Measurements from ENCODE around the gene TMPRSS3. TPM values are rescaled to one million over a fixed set of nuclear protein-coding genes. Genes with fewer than 3 reads are reported as not detected.

Gene TMPRSS3
- polyA plus RNA-seq, 2 of the 4 experiments (the other 2 are of a cell fraction) = 0.10 to 0.12 TPM

- H3K4me3 ChIP-seq = no peak overlapping the region
- TF ChIP-seq, protein P1, sequence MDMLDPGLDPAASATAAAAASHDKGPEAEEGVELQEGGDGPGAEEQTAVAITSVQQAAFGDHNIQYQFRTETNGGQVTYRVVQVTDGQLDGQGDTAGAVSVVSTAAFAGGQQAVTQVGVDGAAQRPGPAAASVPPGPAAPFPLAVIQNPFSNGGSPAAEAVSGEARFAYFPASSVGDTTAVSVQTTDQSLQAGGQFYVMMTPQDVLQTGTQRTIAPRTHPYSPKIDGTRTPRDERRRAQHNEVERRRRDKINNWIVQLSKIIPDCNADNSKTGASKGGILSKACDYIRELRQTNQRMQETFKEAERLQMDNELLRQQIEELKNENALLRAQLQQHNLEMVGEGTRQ (IDR thresholded peaks at IDR 0.05) = no peak
- no peak for TF ChIP-seq ELK1 (IDR thresholded peaks at IDR 0.05; ENCODE audit: low read depth, low read length)
- TF ChIP-seq ZSCAN20 (CRISPR knock-in tag; IDR thresholded peaks at IDR 0.05) = no peak
- TF ChIP-seq, protein P2, sequence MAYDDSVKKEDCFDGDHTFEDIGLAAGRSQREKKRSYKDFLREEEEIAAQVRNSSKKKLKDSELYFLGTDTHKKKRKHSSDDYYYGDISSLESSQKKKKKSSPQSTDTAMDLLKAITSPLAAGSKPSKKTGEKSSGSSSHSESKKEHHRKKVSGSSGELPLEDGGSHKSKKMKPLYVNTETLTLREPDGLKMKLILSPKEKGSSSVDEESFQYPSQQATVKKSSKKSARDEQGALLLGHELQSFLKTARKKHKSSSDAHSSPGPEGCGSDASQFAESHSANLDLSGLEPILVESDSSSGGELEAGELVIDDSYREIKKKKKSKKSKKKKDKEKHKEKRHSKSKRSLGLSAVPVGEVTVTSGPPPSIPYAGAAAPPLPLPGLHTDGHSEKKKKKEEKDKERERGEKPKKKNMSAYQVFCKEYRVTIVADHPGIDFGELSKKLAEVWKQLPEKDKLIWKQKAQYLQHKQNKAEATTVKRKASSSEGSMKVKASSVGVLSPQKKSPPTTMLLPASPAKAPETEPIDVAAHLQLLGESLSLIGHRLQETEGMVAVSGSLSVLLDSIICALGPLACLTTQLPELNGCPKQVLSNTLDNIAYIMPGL (CRISPR knock-in tag; IDR thresholded peaks at IDR 0.05; ENCODE audit: borderline replicate concordance) = no peak
- H3K9me3 ChIP-seq = 0 out of 3 replicates have a peak, but pooled peaks cover 9% of the 10 kb centered on the region
- ChIA-PET POLR2A (no interaction called here), CTCF (no interaction called here)
- FAIRE-seq (no peak), DNase-seq (ENCODE audit: low read depth in 1 of 2, low spot score in 1 of 2) (no peak), ATAC-seq (no peak)
- no peaks in the 10 kb centered on the region for H3K4me1 ChIP-seq
- no peak overlapping the region for H3K27ac ChIP-seq
- no peak overlapping the region for H3K4me2 ChIP-seq
These were observed 40.0 kb upstream of the TMPRSS3 start for GRCh38 chr21:42435833-42436232.

- no peak for TF ChIP-seq NPAS2 (CRISPR knock-in tag; IDR thresholded peaks at IDR 0.05; ENCODE audit: borderline replicate concordance)
- TF ChIP-seq ZNF302 (CRISPR knock-in tag; IDR thresholded peaks at IDR 0.05) = no peak
- no peak for TF ChIP-seq TP53 (CRISPR knock-in tag; IDR thresholded peaks at IDR 0.05)
- no peak for TF ChIP-seq ZFP36 (IDR thresholded peaks at IDR 0.05; ENCODE audit: borderline replicate concordance, partially characterized antibody)
- no peak for TF ChIP-seq EHF (CRISPR knock-in tag; IDR thresholded peaks at IDR 0.05)
- no peak for TF ChIP-seq RNF2 (IDR thresholded peaks at IDR 0.05; ENCODE audit: borderline replicate concordance, low read depth)
- TF ChIP-seq MAZ (IDR thresholded peaks at IDR 0.05; ENCODE audit: borderline replicate concordance, low read depth, low read length) = no peak
- TF ChIP-seq MYC (IDR thresholded peaks at IDR 0.05; ENCODE audit: borderline replicate concordance, low read length) = no peak
- TF ChIP-seq ZSCAN20 (CRISPR knock-in tag; IDR thresholded peaks at IDR 0.05) = no peak
- TF ChIP-seq JUN (IDR thresholded peaks at IDR 0.05) = no peak
- TF ChIP-seq ATOH8 (CRISPR knock-in tag; IDR thresholded peaks at IDR 0.05; ENCODE audit: low read depth) = no peak
- TF ChIP-seq RFX5 (IDR thresholded peaks at IDR 0.05) = no peak
- no peak for TF ChIP-seq EP300 (IDR thresholded peaks at IDR 0.05)
- TF ChIP-seq MAFK (IDR thresholded peaks at IDR 0.05; ENCODE audit: partially characterized antibody) = no peak
- no peak for FAIRE-seq
- ChIA-PET CTCF (interaction anchor here (1.0 kb wide), 1 partner anchor 125 kb away, joined by 3 read pairs; no protein-coding TSS in a partner anchor), POLR2A (no interaction called here)
- Histone ChIP-seq H3K27ac (no peak overlapping the region), H3K4me2 (no peak overlapping the region), H3K4me1 (no peaks in the 10 kb centered on the region), H3K4me3 (no peak overlapping the region), H3K9me3 (0 out of 3 replicates have a peak, but pooled peaks cover 9% of the 10 kb centered on the region)
- DNase-seq (ENCODE audit: low read depth in 1 of 2, low spot score in 1 of 2) = no peak
- ATAC-seq = no peak
- 13% methylated on average over 4 of the region's 4 CpGs for WGBS (ENCODE audit: missing lambda C conversion rate)
These were observed 39.5 kb upstream of the TMPRSS3 start for GRCh38 chr21:42435401-42435800.

DNA sequence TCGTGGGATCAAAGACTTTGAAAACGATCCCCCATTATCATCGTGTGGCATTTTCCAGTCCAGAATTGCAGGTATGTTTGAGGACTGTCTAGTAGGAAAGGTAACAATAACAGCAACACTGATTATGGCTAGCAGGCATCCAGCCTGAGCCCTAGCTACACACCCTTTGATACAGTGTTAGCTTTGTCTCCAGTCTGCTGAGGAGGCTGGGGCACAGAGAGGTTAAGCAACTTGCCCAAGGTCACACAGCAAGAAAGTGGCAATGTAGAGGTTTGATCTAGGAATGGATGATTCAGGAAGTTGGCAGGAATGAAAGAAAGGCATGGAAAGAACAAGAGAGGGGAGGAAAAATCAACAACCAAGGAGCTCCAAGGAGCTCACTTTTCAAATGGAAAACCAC lies 39.0 kb upstream of the TMPRSS3 start:
- 23% methylated on average over 3 of the region's 3 CpGs for WGBS (ENCODE audit: missing lambda C conversion rate)
- Histone ChIP-seq H3K27ac (no peak overlapping the region), H3K4me2 (no peak overlapping the region), H3K4me3 (no peak overlapping the region), H3K9me3 (0 out of 3 replicates have a peak, but pooled peaks cover 9% of the 10 kb centered on the region), H3K4me1 (no peaks in the 10 kb centered on the region)
- CTCF ChIA-PET = interaction anchor here (1.0 kb wide), 1 partner anchor 125 kb away, joined by 3 read pairs; no protein-coding TSS in a partner anchor
- TF ChIP-seq ZC3H11A (IDR thresholded peaks at IDR 0.05) (no peak), CBX2 (IDR thresholded peaks at IDR 0.05; ENCODE audit: borderline replicate concordance, low read depth) (no peak), MAFK (IDR thresholded peaks at IDR 0.05; ENCODE audit: partially characterized antibody) (no peak), JUN (IDR thresholded peaks at IDR 0.05) (no peak), POLR2AphosphoS2 (conservative IDR thresholded peaks at IDR 0.05; ENCODE audit: low read length) (no peak), FOSB (CRISPR knock-in tag; IDR thresholded peaks at IDR 0.05) (no peak), CEBPB (IDR thresholded peaks at IDR 0.05) (no peak), CBX8 (IDR thresholded peaks at IDR 0.05) (no peak), PHF8 (IDR thresholded peaks at IDR 0.05; ENCODE audit: borderline replicate concordance, low read depth) (no peak), TFCP2L1 (CRISPR knock-in tag; IDR thresholded peaks at IDR 0.05) (no peak), ZSCAN20 (CRISPR knock-in tag; IDR thresholded peaks at IDR 0.05) (no peak), EHMT2 (IDR thresholded peaks at IDR 0.05; ENCODE audit: low read depth) (no peak), MAX (IDR thresholded peaks at IDR 0.05) (no peak)
- TF ChIP-seq, protein P3, sequence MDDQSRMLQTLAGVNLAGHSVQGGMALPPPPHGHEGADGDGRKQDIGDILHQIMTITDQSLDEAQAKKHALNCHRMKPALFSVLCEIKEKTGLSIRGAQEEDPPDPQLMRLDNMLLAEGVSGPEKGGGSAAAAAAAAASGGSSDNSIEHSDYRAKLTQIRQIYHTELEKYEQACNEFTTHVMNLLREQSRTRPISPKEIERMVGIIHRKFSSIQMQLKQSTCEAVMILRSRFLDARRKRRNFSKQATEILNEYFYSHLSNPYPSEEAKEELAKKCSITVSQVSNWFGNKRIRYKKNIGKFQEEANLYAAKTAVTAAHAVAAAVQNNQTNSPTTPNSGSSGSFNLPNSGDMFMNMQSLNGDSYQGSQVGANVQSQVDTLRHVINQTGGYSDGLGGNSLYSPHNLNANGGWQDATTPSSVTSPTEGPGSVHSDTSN (IDR thresholded peaks at IDR 0.05) = no peak
- TF ChIP-seq, protein P4, sequence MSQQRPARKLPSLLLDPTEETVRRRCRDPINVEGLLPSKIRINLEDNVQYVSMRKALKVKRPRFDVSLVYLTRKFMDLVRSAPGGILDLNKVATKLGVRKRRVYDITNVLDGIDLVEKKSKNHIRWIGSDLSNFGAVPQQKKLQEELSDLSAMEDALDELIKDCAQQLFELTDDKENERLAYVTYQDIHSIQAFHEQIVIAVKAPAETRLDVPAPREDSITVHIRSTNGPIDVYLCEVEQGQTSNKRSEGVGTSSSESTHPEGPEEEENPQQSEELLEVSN (IDR thresholded peaks at IDR 0.05; ENCODE audit: borderline replicate concordance, low read depth) = no peak
- DNase-seq (ENCODE audit: low read depth in 1 of 2, low spot score in 1 of 2) = no peak
- FAIRE-seq = no peak
- no peak for ATAC-seq
- POLR2A ChIA-PET = no interaction called here
